Measurements from ENCODE around the gene MAP2K3.
"Not testable (repeated sequence)": the region's sequence is repeated elsewhere in the genome, so short reads cannot be mapped to it uniquely, and the experiment has no call there.

MAP2K3 gene

DNA sequence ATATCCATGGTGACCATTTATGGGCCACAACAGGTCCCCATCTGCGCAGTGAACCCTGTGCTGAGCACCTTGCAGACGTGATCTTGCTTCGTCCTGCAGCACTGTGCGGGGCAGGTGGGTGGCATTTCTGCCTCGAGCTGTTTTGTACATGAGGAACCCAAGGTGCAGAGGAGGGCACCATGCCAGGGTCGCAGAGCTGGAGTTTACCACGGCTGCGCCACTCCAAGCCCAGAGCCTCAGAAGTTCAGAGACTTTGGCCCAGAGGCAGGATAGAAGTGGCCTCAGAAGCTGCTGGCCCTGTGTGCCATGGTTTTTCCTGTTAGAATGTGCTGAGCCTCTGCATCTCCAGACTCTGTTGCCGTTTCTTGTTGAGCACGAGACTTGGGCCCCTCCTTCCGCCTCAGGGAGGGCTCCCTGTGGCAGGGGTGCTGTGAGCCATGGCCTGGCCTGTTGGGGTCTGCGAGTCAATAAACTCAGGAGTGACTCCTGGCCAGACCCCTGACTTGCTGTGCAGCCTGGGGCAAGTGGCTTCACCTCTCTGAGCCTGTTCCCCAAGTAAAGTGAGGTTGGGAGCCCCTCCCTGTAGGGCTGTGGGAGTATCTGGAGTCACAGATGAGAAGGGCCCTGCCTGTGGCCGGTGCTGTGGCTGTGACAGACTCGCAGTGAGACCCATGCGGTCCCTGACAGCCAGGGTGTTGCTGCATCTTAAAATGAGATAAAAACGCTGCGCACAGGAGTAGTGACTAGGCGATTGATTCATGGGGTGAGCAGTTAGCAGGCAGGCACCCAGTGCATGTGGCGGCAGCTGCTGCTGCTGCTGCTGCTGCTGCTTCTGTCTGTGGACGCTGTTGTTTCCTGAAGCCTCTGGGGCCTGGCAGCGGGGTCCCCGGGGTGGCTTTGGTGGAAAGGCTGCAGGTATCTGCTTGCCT is 11.8 kb downstream of the MAP2K3 start:
- DNase-seq (ENCODE audit: low spot score) = peak; percentile 51

DNA sequence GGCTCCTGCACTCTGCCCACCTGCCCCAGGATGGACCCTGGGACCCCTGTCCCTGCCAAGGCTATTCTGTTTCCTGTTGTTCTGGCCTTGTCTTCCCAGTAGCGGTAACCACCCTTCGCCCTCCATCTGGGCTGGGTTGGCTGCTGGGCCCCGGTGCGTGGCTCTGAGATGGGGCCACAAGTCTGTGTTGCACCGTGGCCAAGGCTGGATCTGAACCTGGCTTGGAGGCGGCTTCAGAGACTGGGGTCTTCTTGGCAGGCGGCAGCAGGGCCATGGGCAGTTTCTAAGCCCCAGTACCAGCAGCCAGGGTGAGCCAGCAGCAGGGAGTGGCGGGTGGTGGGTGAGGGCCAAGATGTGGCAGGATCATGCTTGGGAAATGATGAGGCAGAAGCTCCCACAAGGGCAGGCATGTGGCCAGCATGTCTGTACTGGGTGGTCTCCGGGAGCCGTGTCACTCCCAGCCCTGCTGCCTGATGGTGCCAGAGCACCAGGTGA is 12.6 kb downstream of the MAP2K3 start:
- DNase-seq (ENCODE audit: low spot score) = no peak

DNA sequence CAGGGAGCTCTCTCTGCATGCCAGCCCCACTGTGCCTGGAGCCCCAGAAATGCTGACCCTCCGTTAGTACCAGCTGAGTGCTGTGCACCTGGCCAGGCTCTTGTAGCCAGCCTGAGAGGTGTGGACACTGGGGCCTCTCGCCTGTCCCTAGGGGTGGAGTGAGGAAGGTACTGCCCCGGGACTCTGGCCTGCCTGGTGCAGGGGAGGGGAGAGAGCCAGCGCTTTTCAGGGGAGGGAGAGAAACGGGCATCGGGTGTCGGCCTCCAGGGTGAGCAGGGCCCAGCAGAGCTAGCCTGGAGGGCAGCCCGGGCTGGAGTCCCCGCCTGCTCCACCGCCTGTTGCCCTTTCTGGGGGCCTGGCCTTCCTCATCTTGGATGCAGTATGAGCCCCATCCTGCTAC is 13.1 kb downstream of the MAP2K3 start:
- no peak for DNase-seq (ENCODE audit: low spot score)

DNA sequence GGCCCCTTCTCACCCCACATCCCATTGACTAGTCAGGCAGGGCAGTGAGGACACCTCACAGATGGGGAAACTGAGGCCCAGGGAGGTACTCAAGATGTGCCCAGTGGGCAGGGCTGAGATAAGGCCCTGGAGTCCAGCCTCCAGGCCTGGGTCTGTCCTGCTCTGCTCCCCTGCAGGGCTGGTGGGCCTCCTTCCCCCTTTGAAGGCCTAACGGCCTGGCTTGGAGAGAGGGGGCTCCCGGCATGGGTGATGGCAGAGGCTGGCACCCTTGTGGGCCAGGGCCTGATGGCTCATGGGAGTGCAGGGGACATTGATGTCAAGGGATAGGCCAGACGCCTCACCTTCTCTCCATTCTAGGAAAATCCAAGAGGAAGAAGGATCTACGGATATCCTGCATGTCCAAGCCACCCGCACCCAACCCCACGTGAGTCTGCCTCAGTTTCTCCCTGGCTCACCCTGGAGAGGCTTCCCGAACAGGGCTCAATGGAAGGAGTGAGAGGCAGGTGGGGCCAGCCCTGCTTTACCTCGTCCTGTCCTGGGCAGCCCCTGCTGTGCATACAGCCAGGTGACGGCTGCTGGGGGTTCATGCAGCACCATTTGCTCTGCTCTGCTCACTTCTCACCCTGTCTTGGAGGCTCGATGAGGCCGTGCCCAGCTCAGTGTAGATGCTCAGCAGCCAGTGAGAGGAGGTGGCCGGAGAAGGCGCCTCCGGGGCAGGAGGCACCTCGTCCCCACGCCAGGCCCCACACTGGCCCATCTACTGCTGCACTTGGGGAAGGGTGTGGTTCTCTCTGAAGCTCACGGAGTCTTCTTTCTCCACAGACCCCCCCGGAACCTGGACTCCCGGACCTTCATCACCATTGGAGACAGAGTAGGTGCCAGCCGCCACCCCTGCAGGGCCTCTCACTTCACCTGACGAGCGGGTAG is 13.8 kb downstream of the MAP2K3 start:
- no peak for DNase-seq (ENCODE audit: low spot score)

DNA sequence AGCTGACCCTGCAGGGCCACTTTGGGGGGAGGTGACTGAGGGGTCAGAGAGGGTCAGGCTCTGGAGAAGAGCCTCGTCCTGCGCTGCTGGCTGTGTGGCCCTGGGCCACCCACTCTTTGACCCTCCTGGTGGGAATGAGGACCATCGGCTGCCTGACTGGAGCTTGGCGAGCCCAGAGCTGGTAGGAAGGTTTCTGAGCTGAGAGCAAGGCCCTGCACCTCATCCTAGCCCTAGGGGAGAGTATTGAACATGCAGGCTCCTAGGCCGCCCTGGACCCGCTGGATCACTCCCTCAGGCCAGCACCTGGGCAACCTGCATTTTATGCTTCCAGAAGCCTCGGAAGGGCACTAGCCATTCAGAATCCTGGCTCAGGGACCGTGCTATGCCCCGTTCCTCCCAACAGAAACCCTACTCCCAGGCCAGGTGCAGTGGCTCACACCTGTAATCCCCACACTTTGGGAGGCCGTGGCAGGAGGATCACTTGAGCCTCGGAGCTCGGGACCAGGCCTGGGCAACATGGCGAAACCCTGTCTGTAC is 14.5 kb downstream of the MAP2K3 start:
- no peak for DNase-seq (ENCODE audit: low spot score)

DNA sequence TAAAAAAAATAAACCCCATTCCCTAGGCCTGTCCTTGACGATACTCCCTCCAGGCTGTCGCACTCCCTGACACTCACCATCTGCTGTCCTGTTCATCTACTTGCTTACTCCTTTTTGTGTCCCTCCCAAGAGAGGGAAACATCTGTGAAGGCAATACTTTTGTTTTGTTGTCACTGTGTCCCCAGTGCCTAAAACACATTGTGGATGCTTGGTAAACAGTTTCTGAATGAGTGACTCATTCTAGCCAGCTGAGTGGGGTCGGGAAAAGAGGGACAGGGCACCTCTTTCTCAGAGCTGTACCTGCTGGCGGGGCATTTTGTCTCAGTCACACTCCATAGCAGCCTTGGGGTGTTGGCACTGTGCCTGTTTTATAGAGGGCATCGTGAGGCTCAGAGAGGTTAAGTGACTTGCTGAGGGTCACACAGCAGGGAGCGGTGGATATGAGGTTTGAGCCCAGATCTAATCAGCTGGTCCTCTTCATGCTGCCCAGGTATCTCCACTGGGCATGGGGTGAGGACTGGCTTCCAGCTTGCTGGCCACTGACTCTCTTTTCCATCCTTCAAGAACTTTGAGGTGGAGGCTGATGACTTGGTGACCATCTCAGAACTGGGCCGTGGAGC is 15.6 kb downstream of the MAP2K3 start:
- no peak for DNase-seq (ENCODE audit: low spot score)

DNA sequence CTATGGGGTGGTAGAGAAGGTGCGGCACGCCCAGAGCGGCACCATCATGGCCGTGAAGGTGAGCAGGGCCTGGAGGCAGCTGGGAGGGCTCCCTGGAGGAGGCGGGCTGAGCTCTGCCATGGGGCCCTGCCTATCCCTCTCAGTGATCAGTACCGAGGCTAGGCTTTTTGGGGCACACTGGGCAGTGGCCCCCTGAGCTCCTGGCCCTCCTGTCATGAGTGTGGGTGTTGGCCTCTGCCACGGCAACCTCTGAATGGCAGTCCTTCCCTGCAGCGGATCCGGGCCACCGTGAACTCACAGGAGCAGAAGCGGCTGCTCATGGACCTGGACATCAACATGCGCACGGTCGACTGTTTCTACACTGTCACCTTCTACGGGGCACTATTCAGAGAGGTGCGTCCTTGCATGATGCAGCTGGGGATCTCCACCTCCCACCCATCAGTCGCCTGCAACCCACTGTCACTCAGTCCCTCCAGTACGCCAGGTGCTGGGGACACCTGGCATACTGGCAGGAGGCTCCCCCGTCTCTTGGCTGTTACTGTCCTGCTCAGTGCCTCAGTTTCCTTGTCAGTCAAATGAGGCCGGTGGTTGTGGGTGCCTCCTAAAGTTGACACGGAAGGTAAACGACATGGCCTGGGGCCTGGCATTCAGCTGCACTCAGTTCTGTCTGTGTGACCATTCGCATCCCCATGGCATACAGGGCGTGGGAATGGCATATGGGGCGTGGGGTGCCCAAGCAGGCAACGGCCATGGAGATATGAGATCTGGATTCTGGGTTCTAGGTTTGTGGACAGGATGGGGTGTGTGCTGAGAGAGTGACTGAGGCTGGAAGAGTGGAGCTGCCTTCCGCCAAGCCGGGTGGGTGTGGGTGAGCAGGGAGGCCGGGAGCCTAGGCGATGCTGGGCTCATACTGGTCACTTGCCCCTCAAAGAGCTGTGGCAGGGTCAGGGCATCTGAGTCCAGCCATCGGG is 16.4 kb downstream of the MAP2K3 start:
- DNase-seq (ENCODE audit: low spot score) = no peak

DNA sequence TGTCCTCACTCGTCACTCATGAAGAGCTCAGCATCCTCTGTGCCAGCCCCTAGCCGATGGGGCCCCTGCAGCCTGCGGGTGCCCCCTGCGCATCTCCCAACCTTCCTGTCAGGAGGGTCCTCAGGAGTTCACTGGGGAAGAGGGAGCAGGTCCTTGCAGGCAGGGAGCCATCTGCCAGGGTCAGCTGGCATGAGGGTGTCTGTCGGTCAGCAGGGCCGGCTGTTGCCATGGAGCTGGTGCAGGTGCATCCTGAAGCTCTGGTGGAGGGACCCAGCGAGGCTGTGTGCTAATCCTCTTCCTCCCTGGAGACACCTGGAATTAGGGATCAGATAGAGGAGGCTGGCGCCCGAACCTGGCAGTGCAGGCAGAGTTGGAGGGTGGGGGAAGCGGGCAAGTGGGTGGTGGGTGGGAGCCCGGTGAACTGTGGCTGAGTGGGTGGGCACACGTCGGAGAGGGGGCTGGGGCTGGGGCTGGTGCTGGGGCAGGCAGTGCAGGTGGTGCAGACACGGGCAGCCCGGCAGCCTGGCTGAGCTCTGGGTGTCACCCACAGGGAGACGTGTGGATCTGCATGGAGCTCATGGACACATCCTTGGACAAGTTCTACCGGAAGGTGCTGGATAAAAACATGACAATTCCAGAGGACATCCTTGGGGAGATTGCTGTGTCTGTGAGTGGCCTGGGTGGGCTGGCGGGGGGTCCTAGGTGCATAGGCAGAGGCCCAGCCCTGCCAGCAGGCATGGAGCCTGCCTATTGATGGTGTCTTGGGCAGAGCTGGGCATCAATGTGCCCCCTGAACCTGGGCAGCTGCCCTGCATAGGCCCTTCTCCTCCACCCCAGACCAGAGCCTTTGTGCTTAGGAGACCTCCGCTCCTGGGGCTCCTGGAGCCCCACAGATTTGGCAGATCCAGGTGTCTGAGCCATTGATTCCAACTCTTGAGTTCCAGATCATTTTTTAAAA is 17.4 kb downstream of the MAP2K3 start:
- no peak for DNase-seq (ENCODE audit: low spot score)

DNA sequence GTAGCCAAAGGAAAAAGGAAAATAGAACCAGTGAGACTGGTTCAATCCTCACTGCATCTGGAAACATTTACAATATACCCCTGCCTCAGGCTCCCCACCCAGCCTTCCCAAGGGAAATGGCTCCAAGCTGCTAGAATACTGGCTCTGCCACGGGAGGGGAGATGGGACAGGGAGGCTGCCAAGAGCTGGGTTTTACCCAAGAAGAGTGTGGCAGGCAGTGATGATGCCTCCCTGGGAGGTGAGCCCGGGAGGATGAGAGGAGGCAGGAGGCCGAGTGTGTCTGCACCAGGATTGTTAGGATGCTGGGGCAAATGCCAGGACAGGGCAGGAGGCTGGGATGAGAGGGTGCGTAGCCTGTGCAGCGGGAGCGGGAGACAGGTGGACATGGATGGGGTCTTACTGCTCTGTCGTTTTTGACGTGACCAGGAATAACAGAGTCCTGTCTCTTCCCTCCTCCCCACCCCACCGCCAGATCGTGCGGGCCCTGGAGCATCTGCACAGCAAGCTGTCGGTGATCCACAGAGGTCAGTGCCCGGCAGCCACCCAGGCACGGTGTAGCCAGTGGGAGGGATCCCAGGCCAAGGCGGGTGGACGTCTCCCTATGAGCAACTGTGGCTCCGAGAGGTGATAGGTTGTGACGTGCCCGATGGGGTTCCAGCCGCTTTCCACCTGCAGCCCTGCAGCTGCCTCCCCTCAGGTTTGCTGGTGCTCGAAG is 18.4 kb downstream of the MAP2K3 start:
- DNase-seq (ENCODE audit: low spot score) = no peak

DNA sequence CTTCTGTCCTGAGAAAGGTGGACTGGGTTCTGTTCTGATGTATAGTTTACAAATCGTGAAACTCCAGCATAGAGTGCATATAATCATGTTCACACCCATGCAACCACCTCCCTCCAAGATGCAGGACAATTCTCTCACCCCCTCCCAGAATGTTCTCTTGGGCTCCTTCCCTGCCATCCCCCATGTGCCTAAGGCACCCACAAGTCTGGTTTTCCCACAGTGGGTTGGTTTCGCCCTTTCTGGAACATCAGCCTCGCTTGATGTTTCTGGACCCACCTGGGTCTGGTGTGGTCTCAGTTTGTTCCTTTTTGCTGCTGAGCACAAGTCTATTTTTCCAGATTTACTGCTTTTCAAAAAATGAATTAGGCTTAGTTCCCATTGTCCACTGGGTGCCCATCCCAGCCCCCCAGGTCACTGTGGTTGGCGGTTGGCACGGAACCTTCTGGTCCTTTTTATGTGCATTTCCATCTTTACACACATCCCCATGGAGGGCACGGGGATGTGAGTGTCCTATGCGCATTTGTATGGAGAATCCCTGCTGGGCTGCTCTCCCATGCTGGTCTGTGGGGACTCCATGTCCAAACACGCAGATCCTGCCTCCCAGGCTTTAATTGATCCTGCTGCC is 19.0 kb downstream of the MAP2K3 start:
- no peak for DNase-seq (ENCODE audit: low spot score)

DNA sequence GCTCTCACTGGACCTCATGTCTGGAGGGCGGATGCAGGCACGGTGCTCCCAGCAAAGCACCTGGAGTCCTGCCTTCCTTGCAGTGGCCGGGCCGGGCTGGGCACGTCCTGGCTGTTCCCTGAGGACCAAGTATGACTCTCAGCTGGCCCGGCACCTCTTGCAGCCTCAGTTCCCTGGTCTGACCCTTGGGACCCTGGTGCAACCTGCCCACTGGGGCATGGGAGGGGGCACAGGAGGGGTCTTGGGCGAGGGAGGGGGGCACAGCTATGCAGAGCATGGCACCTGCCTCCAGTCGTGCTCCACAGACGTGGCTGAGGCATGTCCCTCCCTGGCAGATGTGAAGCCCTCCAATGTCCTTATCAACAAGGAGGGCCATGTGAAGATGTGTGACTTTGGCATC is 19.6 kb downstream of the MAP2K3 start:
- DNase-seq (ENCODE audit: low spot score) = no peak

DNA sequence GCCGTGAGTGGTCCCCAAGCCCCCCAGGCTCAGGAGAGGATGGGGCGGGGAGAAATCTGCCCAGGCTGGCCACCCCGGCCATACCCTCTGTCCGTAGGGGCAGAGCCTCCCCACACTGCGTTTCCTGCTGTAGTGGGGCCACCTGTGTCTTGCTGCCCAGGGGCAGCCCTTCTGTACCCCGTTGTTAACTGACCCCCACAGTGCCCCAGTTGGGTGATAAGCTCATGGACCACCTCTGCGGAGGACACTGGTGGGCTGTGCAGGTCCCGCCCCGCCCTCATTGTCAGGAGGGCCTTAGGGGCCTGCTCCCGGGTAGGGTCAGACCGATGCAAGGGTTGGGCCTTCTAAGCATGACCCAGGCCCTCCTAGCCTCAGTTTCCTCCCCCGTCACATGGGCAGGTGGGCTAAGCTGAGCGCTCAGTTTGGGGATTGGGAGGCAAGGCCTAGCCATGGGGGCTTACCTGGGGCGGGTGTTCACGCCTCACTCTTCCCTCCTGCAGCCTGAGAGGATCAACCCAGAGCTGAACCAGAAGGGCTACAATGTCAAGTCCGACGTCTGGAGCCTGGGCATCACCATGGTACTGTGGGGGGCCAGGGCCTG is 20.1 kb downstream of the MAP2K3 start:
- not testable (repeated sequence) for DNase-seq (ENCODE audit: low spot score)

DNA sequence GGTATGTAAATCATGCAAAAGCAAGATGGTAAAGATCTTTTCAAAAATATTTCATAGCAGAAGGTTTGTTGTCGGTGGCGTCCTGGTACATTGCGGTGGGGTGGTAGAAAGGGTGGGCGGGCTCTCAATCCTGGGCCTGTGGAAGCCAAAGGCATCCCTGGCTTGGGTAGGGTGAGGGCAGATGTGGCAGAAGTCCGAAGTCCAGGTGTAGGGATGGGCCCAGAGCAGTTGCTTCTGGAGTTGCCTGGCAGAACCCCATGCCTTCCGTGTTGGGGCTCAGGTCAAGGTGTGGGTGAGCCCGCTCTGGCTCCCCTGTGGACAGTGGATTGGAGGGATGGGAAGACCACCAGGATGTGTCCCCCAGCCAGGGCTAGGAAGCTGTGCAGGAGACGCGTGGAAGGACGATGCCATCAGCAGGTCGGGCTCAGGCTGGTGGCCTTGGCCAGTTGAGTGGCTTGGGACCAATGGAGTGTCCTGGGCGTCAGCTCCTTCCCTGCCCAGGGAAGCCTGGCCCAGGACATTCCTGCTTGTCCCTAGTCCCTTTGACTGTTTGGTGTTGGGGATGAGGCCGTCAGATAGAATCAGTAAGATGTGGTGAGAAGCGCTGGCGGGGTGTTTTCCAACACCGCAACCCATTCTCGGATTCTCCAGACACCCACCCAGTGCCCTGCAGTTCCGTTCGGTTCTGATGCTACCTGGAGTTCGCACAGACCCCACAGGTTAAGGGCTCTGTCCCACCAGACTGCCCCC is 21.1 kb downstream of the MAP2K3 start:
- DNase-seq (ENCODE audit: low spot score) = not testable (repeated sequence)

DNA sequence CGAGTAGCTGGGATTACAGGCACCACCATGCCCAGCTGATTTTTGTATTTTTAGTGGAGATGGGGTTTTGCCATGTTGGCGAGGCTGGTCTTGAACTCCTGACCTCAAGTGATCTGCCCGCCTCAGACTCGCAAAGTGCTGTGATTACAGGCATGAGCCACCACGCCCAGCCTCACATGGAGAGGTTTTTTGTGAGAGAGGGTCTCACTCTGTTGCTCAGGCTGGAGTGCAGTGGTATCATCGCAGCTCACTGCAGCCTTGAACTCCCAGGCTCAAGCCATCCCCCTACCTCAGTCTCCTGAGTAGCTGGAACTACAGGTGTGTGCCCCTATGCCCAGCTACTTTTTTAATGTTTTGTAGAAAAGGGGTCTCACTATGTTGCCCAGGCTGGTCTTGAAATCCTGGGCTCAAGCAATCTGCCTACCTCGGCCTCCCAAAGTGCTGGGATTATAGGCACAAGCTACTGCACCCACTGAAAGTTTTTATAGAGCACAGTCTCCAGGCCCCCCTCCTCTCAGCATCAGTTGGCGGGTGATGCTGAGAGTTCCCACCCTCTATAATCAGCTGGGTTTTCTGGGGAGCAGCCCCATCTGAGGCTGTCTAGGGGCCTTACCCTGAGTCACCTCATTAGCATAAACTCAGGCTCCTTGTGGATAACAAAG is 22.2 kb downstream of the MAP2K3 start:
- not testable (repeated sequence) for DNase-seq (ENCODE audit: low spot score)

DNA sequence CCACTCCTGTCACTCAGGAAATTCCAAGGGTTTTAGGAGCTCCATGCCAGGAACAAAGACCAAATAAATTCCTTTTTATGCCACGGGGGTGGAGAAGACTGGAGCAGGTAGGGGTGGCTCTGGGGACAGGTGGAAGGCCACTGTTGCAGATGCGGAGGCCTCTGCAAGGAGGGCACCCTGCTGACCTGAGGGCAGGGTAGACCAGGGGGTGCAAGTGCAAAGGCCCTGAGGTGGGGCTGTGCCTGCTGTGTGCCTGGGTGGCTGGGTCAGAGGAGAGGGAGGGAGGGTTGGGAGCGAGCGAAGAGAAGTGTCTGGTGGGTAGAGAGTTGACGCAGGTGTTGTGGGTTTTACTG is 22.7 kb downstream of the MAP2K3 start:
- not testable (repeated sequence) for DNase-seq (ENCODE audit: low spot score)

DNA sequence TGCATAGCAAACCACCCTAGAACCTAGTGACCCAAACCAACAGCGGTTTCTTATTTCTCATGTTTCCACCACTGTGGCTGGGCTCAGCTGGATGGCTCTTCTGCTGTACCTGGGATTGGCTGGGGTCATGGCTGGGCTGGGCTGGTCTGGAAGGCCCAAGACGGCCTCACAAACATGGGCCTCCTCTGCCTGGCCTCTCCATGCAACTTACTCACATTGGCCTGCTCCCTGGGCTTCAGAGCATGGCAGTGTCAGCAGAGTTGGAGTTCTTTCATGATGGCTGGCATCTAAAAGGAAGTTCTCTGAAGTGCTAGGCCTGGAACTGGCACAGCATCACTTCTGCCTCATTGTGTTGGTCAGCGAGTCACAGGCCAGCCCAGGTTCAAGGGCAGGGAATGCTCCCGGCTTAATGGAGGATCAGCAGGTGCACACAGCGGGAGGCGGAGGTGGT is 24.4 kb downstream of the MAP2K3 start:
- DNase-seq (ENCODE audit: low spot score) = not testable (repeated sequence)

Measured in Ammon's horn (tissue), 1 donor.